GM12878 (cell line): Measurements from ENCODE around the gene HCFC1R1.

Source experiments
- ATF2 ChIP-seq: IDR thresholded peaks from 2 replicates; pipeline ENCODE4 v1.6.1; 2012; ENCODE audit warnings: low read length, inconsistent platforms
- CEBPZ ChIP-seq: fragments of 150-350 bp; IDR thresholded peaks from 2 replicates; pipeline ENCODE4 v1.6.1; 2016; ENCODE audit warnings: low read depth, low read length
- CTCF ChIP-seq, 3 experiments: IDR thresholded peaks in 2 of 3; conservative IDR thresholded peaks in 1 of 3; 2 replicates each; pipeline ENCODE4 v1.5.1; 2011; ENCODE audit warnings: low read depth in 3 of 3, low read length in 3 of 3, mild to moderate bottlenecking in 3 of 3, control low read depth in 2 of 3, moderate library complexity in 2 of 3, inconsistent platforms in 1 of 3, mixed read lengths in 1 of 3; ENCODE audit not compliant: control insufficient read depth in 2 of 3, insufficient read depth in 1 of 3; ENCODE audit errors: extremely low read depth in 1 of 3
- EP300 ChIP-seq, 2 experiments: fragments of 150-350 bp in 1 of 2; IDR thresholded peaks; 2 replicates each; pipeline ENCODE4 v1.6.1; 2011 to 2012; ENCODE audit warnings: low read depth in 2 of 2, low read length in 2 of 2, borderline replicate concordance in 1 of 2, improper control_type of control experiment in 1 of 2, inconsistent platforms in 1 of 2; ENCODE audit not compliant: control insufficient read depth in 1 of 2
- EZH2 ChIP-seq: IDR thresholded peaks from 2 replicates; pipeline ENCODE4 v1.6.1; 2012; ENCODE audit warnings: low read depth, mild to moderate bottlenecking, control low read depth, inconsistent platforms, low read length, borderline replicate concordance; ENCODE audit not compliant: control insufficient read depth
- GATAD2B ChIP-seq: fragments of 450-650 bp; conservative IDR thresholded peaks from 2 replicates; pipeline ENCODE4 v1.6.1; 2017; ENCODE audit warnings: low read depth, mild to moderate bottlenecking, moderate library complexity
- PAX5 ChIP-seq: IDR thresholded peaks from 2 replicates; pipeline ENCODE4 v1.6.1; 2011; ENCODE audit warnings: low read depth, low read length, borderline replicate concordance
- POLR2A ChIP-seq: IDR thresholded peaks from 2 replicates; pipeline ENCODE4 v1.6.1; 2011; ENCODE audit warnings: low read depth, mild to moderate bottlenecking, low read length
- REST ChIP-seq: IDR thresholded peaks from 2 replicates; pipeline ENCODE4 v1.6.1; 2012; ENCODE audit warnings: mild to moderate bottlenecking, low read depth, low read length
- SREBF2 ChIP-seq: IDR thresholded peaks from 2 replicates; pipeline ENCODE4 v1.6.1; 2012; ENCODE audit warnings: mild to moderate bottlenecking, low read length
- SUPT20H ChIP-seq: IDR thresholded peaks from 2 replicates; pipeline ENCODE4 v1.6.1; 2011; ENCODE audit warnings: low read depth, mild to moderate bottlenecking, low read length, moderate library complexity, borderline replicate concordance; ENCODE audit not compliant: control insufficient read depth
- USF2 ChIP-seq: IDR thresholded peaks from 2 replicates; pipeline ENCODE4 v1.6.1; 2011; ENCODE audit warnings: low read depth, low read length, improper control_type of control experiment, borderline replicate concordance
- ZNF274 ChIP-seq: IDR thresholded peaks from one replicate; pipeline ENCODE4 v1.8.0; 2011; ENCODE audit not compliant: insufficient read length, insufficient read depth

GRCh38 chr16:3047387-3047720 lies 23.6 kb upstream of the HCFC1R1 start:
- TF ChIP-seq GATAD2B (no peak), SUPT20H (no peak), CTCF (IDR thresholded peaks at IDR 0.05 in 2 of 3, conservative IDR thresholded peaks at IDR 0.05 in 1 of 3; ENCODE audit: control insufficient read depth in 2 of 3, extremely low read depth in 1 of 3, insufficient read depth in 1 of 3, low read depth in 3 of 3, low read length in 3 of 3) (no peak), USF2 (no peak), CEBPZ (no peak), ATF2 (no peak), EP300 (IDR thresholded peaks at IDR 0.05; ENCODE audit: borderline replicate concordance in 1 of 2, control insufficient read depth in 1 of 2, low read depth in 2 of 2, low read length in 2 of 2) (no peak), PAX5 (no peak), REST (no peak), EZH2 (no peak), POLR2A (no peak), SREBF2 (no peak), ZNF274 (no peak)
